GM23248 (cell line): ENCODE data around the gene CFAP74. TPM values are rescaled to one million over a fixed set of nuclear protein-coding genes. Genes with fewer than 3 reads are reported as not detected.

Experiments
- DNase-seq: peaks from one replicate; pipeline ENCODE4 v3.0.0-alpha.2; 2015
- H2AFZ ChIP-seq: fragments of 200-600 bp; sonication (generic); 2 replicates; pipeline ENCODE4 v1.6.1; 2016; ENCODE audit warnings: antibody characterized with exemption
- H3F3A ChIP-seq: fragments of 200-600 bp; sonication (generic); 2 replicates; pipeline ENCODE4 v1.6.1; 2016; ENCODE audit warnings: mild to moderate bottlenecking, antibody characterized with exemption, mixed run types; ENCODE audit not compliant: insufficient read depth
- H3K27ac ChIP-seq: fragments of 200-600 bp; sonication (generic); 2 replicates; pipeline ENCODE4 v1.5.1; 2016; ENCODE audit warnings: mild to moderate bottlenecking
- H3K27me3 ChIP-seq: fragments of 200-600 bp; sonication (generic); replicated peaks from 2 replicates; pipeline ENCODE4 v1.6.1; 2016; ENCODE audit warnings: mild to moderate bottlenecking; ENCODE audit not compliant: insufficient read depth
- H3K36me3 ChIP-seq: fragments of 200-600 bp; sonication (generic); 2 replicates; pipeline ENCODE4 v1.6.1; 2016; ENCODE audit warnings: low read depth, mild to moderate bottlenecking
- H3K4me1 ChIP-seq: fragments of 200-600 bp; sonication (generic); 2 replicates; pipeline ENCODE4 v1.6.1; 2016; ENCODE audit warnings: mild to moderate bottlenecking; ENCODE audit not compliant: insufficient read depth
- H3K4me2 ChIP-seq: fragments of 200-600 bp; sonication (generic); one replicate; pipeline ENCODE4 v1.6.1; 2016; ENCODE audit warnings: mild to moderate bottlenecking; ENCODE audit not compliant: unreplicated experiment
- H3K4me3 ChIP-seq: fragments of 200-600 bp; sonication (generic); 2 replicates; pipeline ENCODE4 v1.5.1; 2016; ENCODE audit warnings: mild to moderate bottlenecking
- H3K79me2 ChIP-seq: fragments of 200-600 bp; sonication (generic); 2 replicates; pipeline ENCODE4 v1.6.1; 2016; ENCODE audit warnings: mild to moderate bottlenecking; ENCODE audit not compliant: insufficient read depth
- H3K9ac ChIP-seq: fragments of 200-600 bp; sonication (generic); 2 replicates; pipeline ENCODE4 v1.6.1; 2016; ENCODE audit warnings: mild to moderate bottlenecking
- H3K9me2 ChIP-seq: fragments of 200-600 bp; sonication (generic); 2 replicates; pipeline ENCODE4 v1.6.1; 2016; ENCODE audit warnings: mixed run types, mild to moderate bottlenecking, moderate library complexity; ENCODE audit not compliant: insufficient read depth
- H3K9me3 ChIP-seq: fragments of 200-600 bp; sonication (generic); one replicate; pipeline ENCODE4 v1.6.1; 2017; ENCODE audit warnings: low read depth
- H4K20me1 ChIP-seq: fragments of 200-600 bp; sonication (generic); 2 replicates; pipeline ENCODE4 v1.6.0; 2016; ENCODE audit not compliant: insufficient read depth
- EZH2 ChIP-seq: fragments of 200-600 bp; sonication (generic); IDR thresholded peaks from 2 replicates; pipeline ENCODE4 v1.6.1; 2018; ENCODE audit warnings: antibody characterized with exemption, mild to moderate bottlenecking; ENCODE audit not compliant: insufficient read depth, poor library complexity, severe bottlenecking
- EZH2phosphoT487 ChIP-seq: fragments of 200-600 bp; sonication (generic); IDR thresholded peaks from 2 replicates; pipeline ENCODE4 v1.6.1; 2018; ENCODE audit warnings: antibody characterized with exemption, moderate library complexity, mild to moderate bottlenecking, low read depth; ENCODE audit not compliant: insufficient read depth
- WGBS, 2 experiments: methylation state at CpG; one replicate each; pipeline ENCODE4 v1.1.6; 2015 to 2017; ENCODE audit warnings: low lambda C conversion rate in 2 of 2, low coverage in 1 of 2; ENCODE audit errors: missing lambda C conversion rate in 2 of 2; 5-methylcytosine and 5-hydroxymethylcytosine counted together
- in situ Hi-C: fragments of 300-500 bp; cut with MboI; formaldehyde crosslinking; loops from 2 replicates; pipeline ENCODE4 v1.15.0; 2020
- polyA plus RNA-seq: library from polyadenylated mRNA; unstranded; fragments of >200 nt; fragmentation: Nextera tagmentation; extraction: Ambion mirVana; gene quantifications from 2 replicates; pipeline ENCODE4 v1.2.1, GENCODE V29; 2016
- total RNA-seq: library from RNA; depleted of rRNA; stranded (reverse); fragments of >200 nt; shearing (Covaris generic); gene quantifications from 2 replicates; pipeline ENCODE4 v1.2.3, GENCODE V29; 2014

Gene CFAP74
- total and polyA plus RNA-seq, 2 experiments from 2014 or later: not detected

GRCh38 chr1:1894354-1895059 is 109.1 kb downstream of the CFAP74 start:
- in situ Hi-C loops: no loop called here
- peaks cover under 1% of the 10 kb centered on the region; the same call in 1 of the 2 replicates for H3F3A ChIP-seq
- peaks cover 15% of the 10 kb centered on the region for H3K4me1 ChIP-seq
- peaks cover 17% of the 10 kb centered on the region for H3K79me2 ChIP-seq
- H4K20me1 ChIP-seq: no peaks in the 10 kb centered on the region
- no peaks in the 10 kb centered on the region for H3K36me3 ChIP-seq
- H3K9ac ChIP-seq: no peak overlapping the region
- TF ChIP-seq EZH2 (no peak), EZH2phosphoT487 (no peak)
- H3K9me2 ChIP-seq: no peaks in the 10 kb centered on the region
- no peak overlapping the region for H3K4me3 ChIP-seq
- H3K4me2 ChIP-seq: no peak overlapping the region
- no peaks in the 10 kb centered on the region for H3K9me3 ChIP-seq
- 18 to 21% methylated on average over 14 of the region's 14 CpGs for WGBS, 2 experiments
- H2AFZ ChIP-seq: no peak overlapping the region
- DNase-seq: no peak
- no peak overlapping the region for H3K27ac ChIP-seq
- H3K27me3 ChIP-seq: no peaks in the 10 kb centered on the region

GRCh38 chr1:1893997-1894353 is 109.6 kb downstream of the CFAP74 start:
- Histone ChIP-seq H3K4me3 (no peak overlapping the region), H3F3A (peaks cover 6% of the 10 kb centered on the region), H2AFZ (no peak overlapping the region), H3K27me3 (no peaks in the 10 kb centered on the region), H3K4me1 (peaks cover 17% of the 10 kb centered on the region), H4K20me1 (peaks cover 5% of the 10 kb centered on the region; the same call in 1 of the 2 replicates), H3K79me2 (peaks cover 22% of the 10 kb centered on the region), H3K27ac (no peak overlapping the region), H3K4me2 (no peak overlapping the region), H3K9me2 (no peaks in the 10 kb centered on the region), H3K9ac (no peak overlapping the region), H3K36me3 (no peaks in the 10 kb centered on the region), H3K9me3 (no peaks in the 10 kb centered on the region)
- no peak for TF ChIP-seq EZH2
- no peak for TF ChIP-seq EZH2phosphoT487
- no peak for DNase-seq
- 96 to 100% methylated on average over 2 of the region's 2 CpGs for WGBS, 2 experiments
- in situ Hi-C loops: no loop called here

- Histone ChIP-seq H3K79me2 (peaks cover 27% of the 10 kb centered on the region), H3K4me1 (peaks cover 22% of the 10 kb centered on the region), H3K9me2 (no peaks in the 10 kb centered on the region), H3K27me3 (no peaks in the 10 kb centered on the region), H2AFZ (no peak overlapping the region), H3K4me2 (no peak overlapping the region), H3K9ac (no peak overlapping the region), H3K9me3 (no peaks in the 10 kb centered on the region), H3K4me3 (no peak overlapping the region), H3F3A (peaks cover 9% of the 10 kb centered on the region), H4K20me1 (peaks cover 7% of the 10 kb centered on the region; the same call in 1 of the 2 replicates), H3K27ac (no peak overlapping the region), H3K36me3 (no peaks in the 10 kb centered on the region)
- WGBS, 2 experiments: 84 to 86% methylated on average over 19 of the region's 19 CpGs
- DNase-seq: no peak
- in situ Hi-C loops: no loop called here
- no peak for TF ChIP-seq EZH2phosphoT487
- TF ChIP-seq EZH2: no peak
Measured at GRCh38 chr1:1893291-1893985, 110.1 kb downstream of the CFAP74 start.

GRCh38 chr1:1892763-1893120 is 110.8 kb downstream of the CFAP74 start:
- H3K27me3 ChIP-seq: no peaks in the 10 kb centered on the region
- no peak overlapping the region for H2AFZ ChIP-seq
- peak overlapping the region; percentile 93 for H3K9ac ChIP-seq
- peaks cover 34% of the 10 kb centered on the region for H3K79me2 ChIP-seq
- WGBS, 2 experiments: 74 to 77% methylated on average over 7 of the region's 7 CpGs
- in situ Hi-C loops: no loop called here
- H3K4me3 ChIP-seq: no peak overlapping the region; the same call in 1 of the 2 replicates
- no peak for DNase-seq
- peaks cover 29% of the 10 kb centered on the region for H3K4me1 ChIP-seq
- H3K9me2 ChIP-seq: no peaks in the 10 kb centered on the region
- peaks cover 11% of the 10 kb centered on the region; the same call in 1 of the 2 replicates for H4K20me1 ChIP-seq
- peak overlapping the region; percentile 77 for H3K4me2 ChIP-seq
- 0 out of 2 replicates have a peak, but pooled peaks cover 3% of the 10 kb centered on the region for H3K36me3 ChIP-seq
- H3K27ac ChIP-seq: no peak overlapping the region
- no peak for TF ChIP-seq EZH2phosphoT487
- no peak for TF ChIP-seq EZH2
- no peaks in the 10 kb centered on the region for H3K9me3 ChIP-seq
- peaks cover 9% of the 10 kb centered on the region for H3F3A ChIP-seq
